Measurements from ENCODE around the gene SMKR1.
"Not testable (repeated sequence)": the region's sequence is repeated elsewhere in the genome, so short reads cannot be mapped to it uniquely, and the experiment has no call there.

The SMKR1 gene

GRCh38 chr7:129522088-129522970 lies 20.0 kb downstream of the SMKR1 start:
- no peak for DNase-seq
- in situ Hi-C loops (cut with MboI; ENCODE audit: low pct_unique_long_range_greater_than_20kb, low sequenced_read_pairs) = no loop called here

- in situ Hi-C loops (cut with MboI; ENCODE audit: low pct_unique_long_range_greater_than_20kb, low sequenced_read_pairs) = no loop called here
- no peak for DNase-seq
These were observed 20.6 kb downstream of the SMKR1 start for GRCh38 chr7:129522971-129523340.

GRCh38 chr7:129523924-129524323 lies 21.6 kb downstream of the SMKR1 start:
- no peak for DNase-seq
- in situ Hi-C loops (cut with MboI; ENCODE audit: low pct_unique_long_range_greater_than_20kb, low sequenced_read_pairs) = no loop called here

- DNase-seq = peak; percentile 84
- in situ Hi-C loops (cut with MboI; ENCODE audit: low pct_unique_long_range_greater_than_20kb, low sequenced_read_pairs) = not testable (repeated sequence)
These were observed 22.1 kb downstream of the SMKR1 start for GRCh38 chr7:129524405-129524804.

GRCh38 chr7:129525225-129525862 lies 23.0 kb downstream of the SMKR1 start:
- DNase-seq = peak; percentile 52
- in situ Hi-C loops (cut with MboI; ENCODE audit: low pct_unique_long_range_greater_than_20kb, low sequenced_read_pairs) = no loop called here

GRCh38 chr7:129529643-129530042 lies 27.3 kb downstream of the SMKR1 start:
- no peak for DNase-seq

GRCh38 chr7:129530795-129531391 lies 28.6 kb downstream of the SMKR1 start:
- no peak for DNase-seq

More at GRCh38 chr7:129529643-129530042, 27.3 kb downstream of the SMKR1 start:
- in situ Hi-C loops (cut with MboI; ENCODE audit: low pct_unique_long_range_greater_than_20kb, low sequenced_read_pairs) = no loop called here

GRCh38 chr7:129531721-129532120 lies 29.4 kb downstream of the SMKR1 start:
- no peak for DNase-seq
- in situ Hi-C loops (cut with MboI; ENCODE audit: low pct_unique_long_range_greater_than_20kb, low sequenced_read_pairs) = no loop called here

More at GRCh38 chr7:129530795-129531391, 28.6 kb downstream of the SMKR1 start:
- in situ Hi-C loops (cut with MboI; ENCODE audit: low pct_unique_long_range_greater_than_20kb, low sequenced_read_pairs) = no loop called here

- no peak for DNase-seq
- in situ Hi-C loops (cut with MboI; ENCODE audit: low pct_unique_long_range_greater_than_20kb, low sequenced_read_pairs) = no loop called here
These were observed 30.0 kb downstream of the SMKR1 start for GRCh38 chr7:129532375-129532774.

GRCh38 chr7:129534558-129535274 lies 32.4 kb downstream of the SMKR1 start:
- in situ Hi-C loops (cut with MboI; ENCODE audit: low pct_unique_long_range_greater_than_20kb, low sequenced_read_pairs); DNase-seq: not testable (repeated sequence)

GRCh38 chr7:129535896-129536295 lies 33.6 kb downstream of the SMKR1 start:
- peak; percentile 43 for DNase-seq
- in situ Hi-C loops (cut with MboI; ENCODE audit: low pct_unique_long_range_greater_than_20kb, low sequenced_read_pairs) = no loop called here

GRCh38 chr7:129536323-129536722 lies 34.0 kb downstream of the SMKR1 start:
- peak; percentile 45 for DNase-seq
- in situ Hi-C loops (cut with MboI; ENCODE audit: low pct_unique_long_range_greater_than_20kb, low sequenced_read_pairs) = no loop called here

- in situ Hi-C loops (cut with MboI; ENCODE audit: low pct_unique_long_range_greater_than_20kb, low sequenced_read_pairs) = no loop called here
- DNase-seq = no peak
These were observed 36.5 kb downstream of the SMKR1 start for GRCh38 chr7:129538790-129539189.

- in situ Hi-C loops (cut with MboI; ENCODE audit: low pct_unique_long_range_greater_than_20kb, low sequenced_read_pairs) = no loop called here
- no peak for DNase-seq
These were observed 38.0 kb downstream of the SMKR1 start for GRCh38 chr7:129540340-129540739.

GRCh38 chr7:129544700-129545099 lies 42.4 kb downstream of the SMKR1 start:
- no peak for DNase-seq
- in situ Hi-C loops (cut with MboI; ENCODE audit: low pct_unique_long_range_greater_than_20kb, low sequenced_read_pairs) = no loop called here

GRCh38 chr7:129550693-129551360 lies 48.5 kb downstream of the SMKR1 start:
- in situ Hi-C loops (cut with MboI; ENCODE audit: low pct_unique_long_range_greater_than_20kb, low sequenced_read_pairs) = no loop called here
- DNase-seq = no peak

- peak; percentile 66 for DNase-seq
These were observed 51.6 kb downstream of the SMKR1 start for GRCh38 chr7:129553899-129554461.

GRCh38 chr7:129556607-129557133 lies 54.3 kb downstream of the SMKR1 start:
- in situ Hi-C loops (cut with MboI; ENCODE audit: low pct_unique_long_range_greater_than_20kb, low sequenced_read_pairs) = no loop called here
- DNase-seq = no peak

More at GRCh38 chr7:129553899-129554461, 51.6 kb downstream of the SMKR1 start:
- in situ Hi-C loops (cut with MboI; ENCODE audit: low pct_unique_long_range_greater_than_20kb, low sequenced_read_pairs) = no loop called here
